ENCODE results near the gene DPYD.

The DPYD gene

DNA sequence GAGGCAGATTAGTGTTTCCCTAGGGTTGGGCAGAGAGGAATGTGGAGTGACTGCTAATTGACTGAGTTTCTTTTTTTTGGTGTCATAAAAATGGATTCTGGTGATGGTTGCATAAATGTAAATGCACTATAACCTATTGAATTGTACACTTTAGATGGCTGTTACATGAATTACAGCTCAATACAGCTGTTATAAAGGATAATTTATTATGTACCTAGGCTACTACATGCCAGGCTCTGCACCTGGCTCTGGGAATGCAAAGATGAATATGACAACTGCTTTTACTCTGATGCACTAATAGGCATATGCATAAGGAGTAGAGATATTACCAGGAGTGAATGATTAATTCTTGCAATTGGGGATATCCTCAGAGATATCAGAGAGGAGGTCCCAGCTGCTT lies 854.0 kb downstream of the DPYD start:
- Mint-ChIP-seq H3K9me3 (peaks cover 2% of the 10 kb centered on the region), H3K4me1 (no peaks in the 10 kb centered on the region), H3K27me3 (no peaks in the 10 kb centered on the region), H3K36me3 (no peaks in the 10 kb centered on the region), H3K27ac (no peak overlapping the region), H3K4me3 (no peak overlapping the region)
- no peak for ATAC-seq

DNA sequence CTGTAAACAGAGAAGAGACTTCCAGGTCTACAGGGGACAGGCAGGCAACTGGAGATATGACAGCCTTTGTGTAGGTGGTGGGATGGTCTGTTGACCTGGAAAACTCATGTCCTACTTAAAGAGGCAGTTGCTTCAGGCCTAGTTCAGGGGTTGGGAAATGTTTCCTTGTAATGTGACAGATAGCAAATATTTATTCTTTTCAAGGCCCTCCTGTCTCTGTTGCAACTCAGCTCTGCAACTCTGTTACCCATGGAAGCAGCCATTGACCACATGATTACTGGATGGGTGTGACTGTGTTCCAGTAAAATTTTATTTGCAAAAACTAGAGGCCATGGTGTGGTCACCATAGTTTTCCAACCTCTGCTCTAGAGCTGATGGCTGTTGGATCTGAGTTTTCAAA lies 857.3 kb downstream of the DPYD start:
- no peaks in the 10 kb centered on the region for H3K36me3 Mint-ChIP-seq
- H3K27ac Mint-ChIP-seq, result no peak overlapping the region
- H3K27me3 Mint-ChIP-seq, result no peaks in the 10 kb centered on the region
- peaks cover 5% of the 10 kb centered on the region for H3K9me3 Mint-ChIP-seq
- H3K4me3 Mint-ChIP-seq, result no peak overlapping the region
- ATAC-seq, result no peak
- H3K4me1 Mint-ChIP-seq, result no peaks in the 10 kb centered on the region

DNA sequence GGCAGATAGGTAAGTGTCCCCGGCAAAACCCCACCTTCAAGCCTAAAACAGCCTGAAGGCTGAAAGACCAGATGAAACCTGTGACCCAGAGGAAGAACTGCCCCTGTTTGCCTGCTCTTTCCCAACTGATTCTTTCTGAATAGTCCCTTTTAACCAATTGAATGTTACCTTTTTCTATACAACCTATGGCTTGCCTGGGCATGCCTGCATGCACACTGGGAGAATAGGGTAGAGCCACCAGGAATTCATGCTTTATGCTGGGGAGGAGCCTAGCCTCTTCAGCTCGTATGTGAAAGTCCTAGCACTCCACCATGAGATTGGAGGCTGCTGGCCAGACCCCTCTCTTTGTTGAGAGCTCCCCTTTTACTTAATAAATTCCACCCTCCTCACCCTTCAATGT lies 859.2 kb downstream of the DPYD start:
- no peak for ATAC-seq
- Mint-ChIP-seq H3K4me1 (no peaks in the 10 kb centered on the region), H3K36me3 (no peaks in the 10 kb centered on the region), H3K27ac (no peak overlapping the region), H3K27me3 (no peaks in the 10 kb centered on the region), H3K9me3 (peaks cover 9% of the 10 kb centered on the region), H3K4me3 (no peak overlapping the region)

DNA sequence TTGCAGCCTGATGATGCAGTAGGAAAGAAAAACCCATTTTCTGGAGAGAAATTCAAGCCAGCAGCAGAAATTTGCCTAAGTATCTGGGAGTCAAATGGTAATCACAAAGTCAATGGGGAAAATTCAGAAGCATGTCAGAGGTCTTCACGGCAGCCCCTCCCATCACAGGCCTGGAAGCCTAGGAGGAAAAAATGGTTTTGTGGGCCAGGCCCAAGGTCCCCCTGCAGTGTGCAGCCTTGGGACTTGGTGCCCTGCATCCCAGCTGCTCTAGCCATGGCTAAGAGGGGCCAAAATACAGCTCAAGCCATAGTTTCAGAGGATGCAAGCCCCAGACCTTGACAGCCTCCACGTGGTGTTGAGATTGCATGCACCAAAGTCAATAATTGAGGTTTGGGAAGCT lies 864.4 kb downstream of the DPYD start:
- Mint-ChIP-seq H3K4me1 (no peaks in the 10 kb centered on the region), H3K36me3 (no peaks in the 10 kb centered on the region), H3K27ac (no peak overlapping the region), H3K9me3 (peaks cover 17% of the 10 kb centered on the region), H3K27me3 (no peaks in the 10 kb centered on the region), H3K4me3 (no peak overlapping the region)
- no peak for ATAC-seq

DNA sequence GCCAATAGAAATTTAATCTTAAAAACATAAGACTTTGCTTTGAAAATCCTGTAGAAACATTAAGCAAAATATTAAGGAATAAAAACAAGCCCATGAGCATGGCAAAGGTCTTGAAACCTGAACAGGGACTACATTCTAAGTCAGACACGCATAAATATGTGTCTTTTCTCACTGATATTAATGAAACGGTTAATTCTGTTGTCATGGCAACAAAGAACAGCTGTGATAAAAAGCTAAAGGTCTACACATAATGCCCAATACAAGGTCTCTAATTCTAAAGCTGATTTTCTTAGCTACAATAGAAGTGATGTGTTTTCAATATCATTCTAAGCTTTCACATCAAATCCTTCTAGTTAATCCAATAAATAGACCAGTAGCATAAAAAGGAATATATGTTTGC lies 867.6 kb downstream of the DPYD start:
- Mint-ChIP-seq H3K27ac (no peak overlapping the region), H3K36me3 (no peaks in the 10 kb centered on the region), H3K4me1 (no peaks in the 10 kb centered on the region), H3K9me3 (peaks cover 12% of the 10 kb centered on the region), H3K27me3 (no peaks in the 10 kb centered on the region), H3K4me3 (no peak overlapping the region)
- no peak for ATAC-seq

DNA sequence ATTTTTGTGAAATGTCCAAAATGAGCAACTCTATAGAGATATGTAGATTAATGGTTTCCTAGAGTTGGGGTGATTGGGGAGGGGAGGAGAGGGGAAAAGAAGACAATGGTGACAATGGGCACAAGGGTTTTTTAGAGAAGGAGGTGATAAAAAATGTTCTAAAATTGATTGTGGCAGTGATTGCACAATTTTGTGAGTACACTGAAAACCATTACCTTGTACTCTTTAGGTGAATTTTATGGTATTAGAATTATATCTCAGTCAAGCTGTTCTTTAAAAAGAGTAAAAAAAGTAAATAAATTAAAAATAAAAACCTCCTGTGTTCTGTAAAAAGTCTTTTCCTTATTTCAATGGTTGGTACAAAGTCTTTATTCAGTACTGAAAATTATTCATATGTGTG lies 869.0 kb downstream of the DPYD start:
- Mint-ChIP-seq H3K9me3 (peaks cover 12% of the 10 kb centered on the region), H3K4me1 (no peaks in the 10 kb centered on the region), H3K4me3 (no peak overlapping the region), H3K27ac (no peak overlapping the region), H3K36me3 (no peaks in the 10 kb centered on the region), H3K27me3 (no peaks in the 10 kb centered on the region)
- ATAC-seq, result no peak

DNA sequence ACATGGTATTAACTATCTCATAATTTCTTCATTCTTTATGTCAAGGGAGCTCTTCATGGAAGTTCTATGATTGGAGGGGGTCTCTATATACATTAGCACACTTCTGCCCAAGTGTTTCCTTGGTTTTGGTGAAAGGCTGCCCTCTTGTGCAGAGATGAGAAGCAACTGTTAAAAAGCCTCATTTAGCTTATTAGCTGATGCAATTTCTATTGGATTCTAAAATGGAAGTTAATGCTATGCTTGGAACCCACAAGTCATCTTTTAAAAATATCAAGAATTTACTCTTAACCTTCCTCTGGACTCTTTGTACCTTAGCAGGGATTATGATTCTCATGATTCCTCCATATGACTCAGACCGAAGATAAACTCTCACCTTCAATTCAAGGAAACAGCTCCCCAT lies 870.3 kb downstream of the DPYD start:
- Mint-ChIP-seq H3K27me3 (no peaks in the 10 kb centered on the region), H3K27ac (no peak overlapping the region), H3K4me1 (no peaks in the 10 kb centered on the region), H3K9me3 (peaks cover 5% of the 10 kb centered on the region), H3K4me3 (no peak overlapping the region), H3K36me3 (no peaks in the 10 kb centered on the region)
- no peak for ATAC-seq

DNA sequence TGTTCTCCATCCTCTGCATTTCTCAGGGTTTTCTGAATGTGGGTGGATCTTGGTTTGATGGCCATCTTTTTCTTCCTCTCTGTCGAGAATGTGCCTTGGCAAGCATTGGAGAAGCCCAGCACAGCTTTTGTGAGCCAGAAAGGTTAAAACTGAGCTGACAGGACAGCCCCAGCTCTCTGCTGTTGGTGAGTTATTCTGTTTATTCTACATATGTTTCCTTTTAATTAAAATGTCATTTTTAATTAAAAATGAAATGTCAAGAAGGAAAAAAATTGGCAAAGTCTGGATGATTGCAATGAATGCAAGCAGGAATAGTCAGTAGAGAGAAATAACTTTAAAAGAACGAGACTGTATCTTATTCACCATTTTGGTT lies 873.4 kb downstream of the DPYD start:
- H3K27me3 Mint-ChIP-seq, result no peaks in the 10 kb centered on the region

DNA sequence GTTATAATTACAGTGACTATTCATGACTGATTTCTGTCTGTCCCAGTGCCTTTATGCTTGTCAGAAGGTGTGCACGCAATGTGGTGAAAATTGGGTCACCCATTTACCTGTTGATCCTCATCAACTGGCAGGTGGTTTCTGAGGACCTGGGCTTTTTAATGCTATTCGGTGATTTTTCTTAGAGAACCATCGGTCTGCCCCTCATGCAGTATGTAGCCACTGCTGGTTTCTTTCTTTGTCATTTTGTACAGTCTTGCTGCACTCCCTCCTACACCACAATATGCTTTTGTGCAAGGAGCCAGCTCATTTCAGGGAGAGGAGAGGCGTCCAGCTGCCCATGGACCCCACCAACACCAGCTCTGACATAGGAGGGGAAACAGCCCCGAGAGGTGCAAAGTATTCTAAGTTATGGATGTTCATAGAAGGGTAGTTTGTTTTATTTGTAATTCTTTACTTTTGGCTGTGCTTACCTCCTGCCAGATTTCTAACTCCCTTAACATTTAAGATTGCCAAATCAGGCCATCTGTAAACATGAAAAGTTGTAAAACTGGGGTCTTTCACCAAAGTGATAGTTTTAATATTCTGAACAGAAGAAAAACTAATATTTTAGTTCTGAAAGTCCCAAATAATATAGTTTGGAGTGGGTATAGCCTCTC lies 873.9 kb downstream of the DPYD start:
- no peak overlapping the region for H3K27ac Mint-ChIP-seq

More for the DNA sequence above, 873.4 kb downstream of the DPYD start:
- Mint-ChIP-seq H3K9me3 (no peaks in the 10 kb centered on the region), H3K4me1 (no peaks in the 10 kb centered on the region), H3K36me3 (no peaks in the 10 kb centered on the region), H3K27ac (no peak overlapping the region), H3K4me3 (no peak overlapping the region)
- no peak for ATAC-seq

DNA sequence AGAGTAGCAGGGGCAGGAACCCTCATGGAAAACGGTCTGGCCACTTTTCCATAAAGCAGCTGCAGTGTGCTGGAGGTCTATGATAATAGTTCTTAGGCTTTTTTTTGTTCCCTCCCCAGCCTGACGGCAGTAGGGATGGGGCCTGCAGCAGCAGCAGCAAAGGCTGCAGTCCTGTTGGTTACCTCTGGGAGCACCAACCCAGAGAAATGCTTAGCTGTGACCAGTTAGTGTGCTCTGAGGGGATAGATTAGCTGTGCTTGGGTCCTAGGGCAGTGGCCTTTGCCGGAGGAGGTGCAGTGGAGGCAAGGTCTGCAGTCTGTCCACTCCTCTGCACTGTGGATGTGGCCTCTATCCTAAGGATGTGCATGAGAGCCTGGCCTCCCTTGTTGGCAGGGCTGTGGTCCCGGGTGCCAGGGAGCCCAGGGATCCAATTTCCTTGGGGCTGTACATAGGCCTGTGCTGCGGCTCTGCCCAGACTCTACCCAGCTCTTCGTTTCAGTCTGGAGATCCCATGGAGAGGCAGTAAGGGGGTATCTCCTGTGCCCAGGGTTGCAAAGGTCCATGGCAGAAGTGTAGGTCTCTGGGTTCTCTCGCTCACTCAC lies 876.6 kb downstream of the DPYD start:
- Mint-ChIP-seq H3K27ac (no peak overlapping the region), H3K4me3 (no peak overlapping the region), H3K4me1 (no peaks in the 10 kb centered on the region), H3K27me3 (no peaks in the 10 kb centered on the region), H3K36me3 (no peaks in the 10 kb centered on the region), H3K9me3 (peaks cover 11% of the 10 kb centered on the region)
- peak; percentile 39 for ATAC-seq

More for the DNA sequence above, 873.9 kb downstream of the DPYD start:
- H3K36me3 Mint-ChIP-seq, result no peaks in the 10 kb centered on the region
- no peaks in the 10 kb centered on the region for H3K27me3 Mint-ChIP-seq
- no peak for ATAC-seq
- H3K4me1 Mint-ChIP-seq, result no peaks in the 10 kb centered on the region
- H3K4me3 Mint-ChIP-seq, result no peak overlapping the region
- no peaks in the 10 kb centered on the region for H3K9me3 Mint-ChIP-seq

DNA sequence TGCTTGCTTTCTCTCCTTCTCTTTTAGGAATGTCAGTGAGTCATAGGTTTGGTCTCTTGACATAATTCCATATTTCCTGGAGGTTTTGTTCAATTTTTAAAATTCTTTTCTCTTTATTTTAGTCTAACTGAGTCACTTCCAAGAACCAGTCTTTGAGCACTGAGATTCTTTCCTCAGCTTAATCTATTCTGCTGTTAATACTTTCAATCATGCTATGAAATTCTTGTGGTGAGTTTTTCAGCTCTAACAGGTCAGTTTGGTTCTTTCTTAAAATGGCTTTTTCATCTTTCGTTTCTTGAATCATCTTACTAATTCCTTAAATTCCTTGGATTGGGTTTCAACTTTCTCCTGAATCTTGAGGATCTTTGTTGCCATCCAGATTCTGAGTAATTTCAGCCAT lies 878.3 kb downstream of the DPYD start:
- Mint-ChIP-seq H3K4me3 (no peak overlapping the region), H3K4me1 (no peaks in the 10 kb centered on the region), H3K36me3 (no peaks in the 10 kb centered on the region), H3K27me3 (no peaks in the 10 kb centered on the region), H3K9me3 (peaks cover 19% of the 10 kb centered on the region), H3K27ac (no peak overlapping the region)
- ATAC-seq, result no peak

DNA sequence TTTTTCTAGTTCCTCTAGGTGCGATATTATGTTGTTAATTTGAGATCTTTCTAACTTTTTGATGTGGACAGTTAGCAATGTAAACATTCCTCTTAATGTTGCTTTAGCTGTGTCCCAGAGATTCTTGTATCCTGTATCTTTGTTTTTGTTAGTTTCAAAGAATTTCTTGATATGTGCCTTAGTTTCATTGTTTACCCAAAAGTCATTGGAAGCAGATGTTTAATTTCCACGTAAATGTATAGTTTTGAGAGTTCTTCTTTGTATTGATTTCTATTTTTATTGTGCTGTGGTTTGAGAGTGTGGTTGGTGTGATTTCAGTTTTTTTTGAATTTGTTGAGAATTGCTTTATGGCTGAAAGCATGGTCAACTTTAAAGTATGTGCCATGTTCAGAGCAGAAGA lies 879.8 kb downstream of the DPYD start:
- H3K36me3 Mint-ChIP-seq, result no peaks in the 10 kb centered on the region
- no peak overlapping the region for H3K4me3 Mint-ChIP-seq
- no peaks in the 10 kb centered on the region for H3K27me3 Mint-ChIP-seq
- no peak overlapping the region for H3K27ac Mint-ChIP-seq
- no peak for ATAC-seq
- H3K9me3 Mint-ChIP-seq, result peaks cover 19% of the 10 kb centered on the region
- no peaks in the 10 kb centered on the region for H3K4me1 Mint-ChIP-seq

DNA sequence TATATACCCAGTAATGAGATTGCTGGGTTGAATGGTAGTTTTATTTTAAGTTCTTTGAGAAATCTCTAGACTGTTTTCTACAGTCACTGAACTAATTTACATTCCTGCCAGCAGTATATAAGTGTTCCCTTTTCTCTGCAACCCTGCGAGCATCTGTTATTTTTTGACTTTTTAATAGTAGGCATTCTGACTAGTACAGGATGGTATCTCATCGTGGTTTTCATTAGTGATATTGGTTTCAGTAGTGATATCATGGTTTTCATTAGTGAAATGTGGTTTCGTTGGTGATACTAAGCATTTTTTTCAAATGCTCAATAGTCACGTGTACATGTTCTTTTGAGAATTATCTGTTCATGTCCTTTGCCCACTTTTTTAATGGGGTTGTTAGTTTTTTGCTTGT lies 882.4 kb downstream of the DPYD start:
- Mint-ChIP-seq H3K36me3 (no peaks in the 10 kb centered on the region), H3K9me3 (peaks cover 21% of the 10 kb centered on the region), H3K27ac (no peak overlapping the region), H3K4me3 (no peak overlapping the region), H3K27me3 (no peaks in the 10 kb centered on the region), H3K4me1 (no peaks in the 10 kb centered on the region)
- no peak for ATAC-seq

DNA sequence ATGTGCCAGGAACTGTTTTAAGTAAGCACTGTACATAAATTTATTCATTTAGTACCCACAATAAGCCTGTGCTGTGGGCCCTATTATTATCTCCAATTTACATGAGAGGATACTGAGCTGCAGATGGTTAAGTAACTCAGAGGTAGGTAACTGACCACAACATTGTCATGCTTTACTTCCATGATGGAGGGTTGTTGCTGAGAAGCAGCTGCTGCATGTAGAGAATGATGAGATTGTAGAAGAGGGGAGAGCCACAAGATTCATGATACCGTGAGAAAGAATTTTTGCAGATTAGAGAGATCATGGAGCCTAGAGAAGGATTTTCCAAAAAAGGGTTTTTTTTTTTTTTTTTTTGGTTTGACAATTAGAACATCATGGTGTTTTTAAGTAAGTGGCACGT lies 886.2 kb downstream of the DPYD start:
- H3K27ac Mint-ChIP-seq, result no peak overlapping the region
- ATAC-seq, result no peak
- H3K4me3 Mint-ChIP-seq, result no peak overlapping the region
- no peaks in the 10 kb centered on the region for H3K4me1 Mint-ChIP-seq
- H3K9me3 Mint-ChIP-seq, result peaks cover 17% of the 10 kb centered on the region
- no peaks in the 10 kb centered on the region for H3K36me3 Mint-ChIP-seq
- no peaks in the 10 kb centered on the region for H3K27me3 Mint-ChIP-seq

DNA sequence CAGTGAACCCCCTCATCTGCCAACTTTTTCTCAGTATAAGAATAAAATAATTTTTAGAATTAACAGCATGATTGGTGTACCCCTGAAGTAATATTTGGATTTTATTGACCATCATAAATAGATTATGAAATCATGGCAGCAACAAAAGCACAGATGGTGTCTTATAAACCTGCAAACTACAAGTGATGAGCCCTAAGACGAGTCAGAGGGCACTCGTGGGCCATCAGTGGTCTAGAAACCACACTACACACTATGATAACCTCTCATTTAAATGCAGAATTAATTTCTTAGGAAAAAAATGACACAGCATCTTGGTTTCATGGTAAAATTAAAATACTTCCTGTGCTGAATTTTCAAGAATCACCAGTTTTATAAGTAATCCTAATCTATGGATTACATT lies 886.9 kb downstream of the DPYD start:
- ATAC-seq, result no peak
- Mint-ChIP-seq H3K36me3 (no peaks in the 10 kb centered on the region), H3K9me3 (peaks cover 11% of the 10 kb centered on the region), H3K27me3 (no peaks in the 10 kb centered on the region), H3K4me3 (no peak overlapping the region), H3K27ac (no peak overlapping the region), H3K4me1 (no peaks in the 10 kb centered on the region)

Measured in stimulated activated memory B cell treated with anti-CD40 and anti-IgM and Interleukin-4, amounts not matched to agents 10 μg/mL and 1 μg/mL and 100 μg/mL, for 72 hours (primary cell).